Liver (tissue), 9 donors: Measurements from ENCODE around the gene BGN. TPM values are rescaled to one million over a fixed set of nuclear protein-coding genes. Genes with fewer than 3 reads are reported as not detected.

ENCODE experiments used
- DNase-seq: peaks from one replicate; pipeline ENCODE4 v3.0.0-alpha.2; 2017; ENCODE audit warnings: low spot score
- H3K27ac ChIP-seq, 2 donors: one replicate each; pipeline ENCODE4 v1.7.0; 2013; ENCODE audit warnings: inconsistent platforms in 2 of 2, low read length in 2 of 2, control low read depth in 1 of 2, low read depth in 1 of 2, mild to moderate bottlenecking in 1 of 2
- H3K27me3 ChIP-seq, 4 donors: one replicate each; pipeline versions ENCODE4 v1.6.1 to v1.7.0; 2013; ENCODE audit warnings: low read length in 3 of 4, inconsistent platforms in 1 of 4, mild to moderate bottlenecking in 1 of 4, moderate library complexity in 1 of 4; ENCODE audit not compliant: control insufficient read depth in 4 of 4, insufficient read depth in 4 of 4
- H3K36me3 ChIP-seq, 4 donors: one replicate each; pipeline versions ENCODE4 v1.6.1 to v1.7.0; 2013; ENCODE audit warnings: low read length in 3 of 4, mild to moderate bottlenecking in 3 of 4, low read depth in 1 of 4, moderate library complexity in 1 of 4; ENCODE audit not compliant: control insufficient read depth in 4 of 4, insufficient read depth in 3 of 4
- H3K4me1 ChIP-seq, 4 donors: one replicate each; pipeline versions ENCODE4 v1.6.1 to v1.7.0; 2013; ENCODE audit warnings: low read length in 3 of 4, mild to moderate bottlenecking in 3 of 4, moderate library complexity in 1 of 4; ENCODE audit not compliant: control insufficient read depth in 4 of 4, insufficient read depth in 4 of 4
- H3K4me3 ChIP-seq, 3 donors: one replicate each; pipeline versions ENCODE4 v1.6.1 to v1.7.0; 2013; ENCODE audit warnings: low read length in 3 of 3, control low read depth in 1 of 3, low read depth in 1 of 3, mild to moderate bottlenecking in 1 of 3
- H3K9ac ChIP-seq, 2 donors: one replicate each; pipeline ENCODE4 v1.7.0; 2013; ENCODE audit warnings: low read length in 2 of 2, mild to moderate bottlenecking in 2 of 2, moderate library complexity in 2 of 2, control low read depth in 1 of 2, low read depth in 1 of 2
- H3K9me3 ChIP-seq, 4 donors: one replicate each; pipeline versions ENCODE4 v1.6.1 to v1.7.0; 2013; ENCODE audit warnings: low read length in 3 of 4; ENCODE audit not compliant: control insufficient read depth in 4 of 4
- CTCF ChIP-seq: fragments of 150-350 bp; IDR thresholded peaks from 2 replicates; pipeline ENCODE4 v1.5.1; 2017; ENCODE audit warnings: improper control_type of control experiment, low read depth, low read length; ENCODE audit not compliant: missing input control
- EGR1 ChIP-seq, 2 donors: IDR thresholded peaks; 2 replicates each; pipeline ENCODE4 v1.6.1; 2016 to 2018; ENCODE audit warnings: antibody characterized with exemption in 2 of 2, low read depth in 2 of 2
- FOXA2 ChIP-seq: IDR thresholded peaks from 2 replicates; pipeline ENCODE4 v1.6.1; 2016; ENCODE audit warnings: antibody characterized with exemption
- GABPA ChIP-seq, 2 donors: IDR thresholded peaks in 1 of 2; conservative IDR thresholded peaks in 1 of 2; 2 replicates each; pipeline ENCODE4 v1.6.1; 2016; ENCODE audit warnings: antibody characterized with exemption in 2 of 2, mild to moderate bottlenecking in 1 of 2, moderate library complexity in 1 of 2
- HNF4G ChIP-seq: IDR thresholded peaks from 2 replicates; pipeline ENCODE4 v1.6.1; 2016; ENCODE audit warnings: antibody characterized with exemption
- JUND ChIP-seq, 2 donors: IDR thresholded peaks; 2 replicates each; pipeline ENCODE4 v1.6.1; 2016; ENCODE audit warnings: antibody characterized with exemption in 2 of 2
- MAX ChIP-seq: IDR thresholded peaks from 2 replicates; pipeline ENCODE4 v1.6.1; 2016; ENCODE audit warnings: antibody characterized with exemption
- NR2F2 ChIP-seq: IDR thresholded peaks from 2 replicates; pipeline ENCODE4 v1.6.1; 2016; ENCODE audit warnings: antibody characterized with exemption
- RAD21 ChIP-seq, 2 donors: IDR thresholded peaks; 2 replicates each; pipeline ENCODE4 v1.6.1; 2016; ENCODE audit warnings: antibody characterized with exemption in 2 of 2, mild to moderate bottlenecking in 2 of 2
- REST ChIP-seq: IDR thresholded peaks from 2 replicates; pipeline ENCODE4 v1.6.1; 2016; ENCODE audit warnings: antibody characterized with exemption, mild to moderate bottlenecking
- RXRA ChIP-seq, 2 donors: IDR thresholded peaks; 2 replicates each; pipeline ENCODE4 v1.6.1; 2017 to 2018; ENCODE audit warnings: antibody characterized with exemption in 2 of 2, mild to moderate bottlenecking in 1 of 2
- SP1 ChIP-seq: IDR thresholded peaks from 2 replicates; pipeline ENCODE4 v1.6.1; 2018; ENCODE audit warnings: antibody characterized with exemption, mild to moderate bottlenecking
- TAF1 ChIP-seq: conservative IDR thresholded peaks from 2 replicates; pipeline ENCODE4 v1.6.1; 2016; ENCODE audit warnings: antibody characterized with exemption, mild to moderate bottlenecking
- YY1 ChIP-seq: IDR thresholded peaks from 2 replicates; pipeline ENCODE4 v1.6.1; 2016; ENCODE audit warnings: antibody characterized with exemption, mild to moderate bottlenecking
- ZBTB33 ChIP-seq: IDR thresholded peaks from 2 replicates; pipeline ENCODE4 v1.6.1; 2016; ENCODE audit warnings: antibody characterized with exemption
- WGBS: extraction: QIAGEN DNeasy Blood & Tissue Kit; methylation state at CpG from one replicate; pipeline ENCODE4 v1.1.7; 2013; 5-methylcytosine and 5-hydroxymethylcytosine counted together
- polyA plus RNA-seq, 2 donors: library from polyadenylated mRNA; stranded (reverse) in 1 of 2; unstranded in 1 of 2; fragments of 200-250 nt in 1 of 2; fragments of >200 nt in 1 of 2; fragmentation: Nextera tagmentation in 1 of 2; extraction: Ambion mirVana in 1 of 2; gene quantifications; one replicate each; pipeline versions ENCODE4 v1.2.1 to v1.2.3, GENCODE V29; 2013 to 2015
- total RNA-seq, 2 donors: library from RNA; depleted of rRNA; stranded (reverse); fragments of >200 nt; gene quantifications; one replicate each; pipeline ENCODE4 v1.2.3, GENCODE V29; 2014
- donor health status: healthy.
- donor health status: healthy.
- donor health status: healthy.
- donor health status: healthy.
- donor health status: healthy.

The BGN gene
- total and polyA plus RNA-seq, 4 donors = 11.7 to 131 (median 44.8) TPM

GRCh38 chrX:153465691-153466380 is 28.9 kb upstream of the BGN start:
- TF ChIP-seq NR2F2 = no peak
- TF ChIP-seq GABPA (IDR thresholded peaks at IDR 0.05 in 1 of 2, conservative IDR thresholded peaks at IDR 0.05 in 1 of 2) = no peak
- no peak for TF ChIP-seq TAF1
- no peak for TF ChIP-seq MAX
- TF ChIP-seq YY1 = no peak
- WGBS = 94% methylated on average over 19 of the region's 19 CpGs
- H3K27me3 ChIP-seq = no peaks in the 10 kb centered on the region
- peaks cover 0 to 15% (median 5%) of the 10 kb centered on the region in 4 donors for H3K4me1 ChIP-seq
- no peaks in the 10 kb centered on the region for H3K9me3 ChIP-seq
- H3K27ac ChIP-seq = no peak overlapping the region
- H3K36me3 ChIP-seq = peaks cover 0 to 3% (median 3%) of the 10 kb centered on the region in 4 donors
- no peak overlapping the region for H3K9ac ChIP-seq
- H3K4me3 ChIP-seq = no peak overlapping the region
- DNase-seq = no peak

- TF ChIP-seq RXRA (IDR thresholded peaks at IDR 0.05) = no peak
- no peak for TF ChIP-seq RAD21 (IDR thresholded peaks at IDR 0.05)
- no peak for TF ChIP-seq CTCF
- no peak for TF ChIP-seq EGR1 (IDR thresholded peaks at IDR 0.05; ENCODE audit: low read depth in 2 of 2)
- TF ChIP-seq SP1 = no peak
- no peak for TF ChIP-seq ZBTB33
- TF ChIP-seq MAX = no peak
- no peak for TF ChIP-seq REST
- TF ChIP-seq JUND (IDR thresholded peaks at IDR 0.05) = no peak
- TF ChIP-seq TAF1 = no peak
- TF ChIP-seq FOXA2 = no peak
- no peak for TF ChIP-seq HNF4G
- H3K27me3 ChIP-seq = no peaks in the 10 kb centered on the region
- no peak overlapping the region for H3K9ac ChIP-seq
- peaks cover 0 to 3% (median 1%) of the 10 kb centered on the region in 4 donors for H3K36me3 ChIP-seq
- WGBS = 98% methylated on average over 12 of the region's 12 CpGs
- no peaks in the 10 kb centered on the region for H3K9me3 ChIP-seq
- H3K4me1 ChIP-seq = peaks cover 0 to 15% (median 5%) of the 10 kb centered on the region in 4 donors
- no peak overlapping the region for H3K4me3 ChIP-seq
- no peak overlapping the region for H3K27ac ChIP-seq
- no peak for DNase-seq
These were observed 26.7 kb upstream of the BGN start for GRCh38 chrX:153468008-153468580.
